B cell (primary cell): Measurements from ENCODE around the gene INO80C. TPM values are rescaled to one million over a fixed set of nuclear protein-coding genes. Genes with fewer than 3 reads are reported as not detected.

Experiments
- ATAC-seq: fragments of 200-7000 bp; cut with Tn5 transposase; one replicate; pipeline ENCODE4 v1.10.0; 2021; ENCODE audit warnings: low read depth, mild to moderate bottlenecking, moderate number of reproducible peaks, moderate library complexity
- CTCF ChIA-PET: fragments of 350-600 bp; sonication (Branson Sonifier 250); formaldehyde crosslinking; loops from one replicate; lab custom pipeline; 2021; ENCODE audit warnings: antibody characterized with exemption, inconsistent platforms; lab: Charles Lee
- POLR2A ChIA-PET: fragments of 350-600 bp; sonication (Branson Sonifier 250); formaldehyde crosslinking; loops from one replicate; lab custom pipeline; 2021; ENCODE audit warnings: antibody characterized with exemption; lab: Charles Lee
- DNase-seq: peaks from one replicate; pipeline ENCODE4 v3.0.0; 2013
- H2AFZ ChIP-seq: 2 replicates; pipeline ENCODE4 v1.6.1; 2012; ENCODE audit warnings: mild to moderate bottlenecking, low read depth, low read length; ENCODE audit not compliant: insufficient read depth, poor library complexity, severe bottlenecking
- H3K27ac ChIP-seq, 2 donors: 1 replicate in 1 of 2; 2 replicates in 1 of 2; pipeline ENCODE4 v1.5.1; 2012 to 2013; ENCODE audit warnings: low read length in 2 of 2, mild to moderate bottlenecking in 2 of 2, moderate library complexity in 1 of 2
- H3K27me3 ChIP-seq, 4 experiments: fragments of 200-600 bp in 1 of 4; sonication (generic) in 1 of 4; replicated peaks in 1 of 4; 1 replicate in 2 of 4; 2 replicates in 2 of 4; pipeline versions ENCODE4 v1.6.1 to v1.7.0; 2013 to 2016; ENCODE audit warnings: low read length in 3 of 4, mild to moderate bottlenecking in 2 of 4, mixed read lengths in 1 of 4, moderate library complexity in 1 of 4; ENCODE audit not compliant: insufficient read depth in 4 of 4, control insufficient read depth in 3 of 4; ENCODE audit errors: control extremely low read depth in 1 of 4
- H3K36me3 ChIP-seq, 2 experiments: replicated peaks in 1 of 2; 1 replicate in 1 of 2; 2 replicates in 1 of 2; pipeline versions ENCODE4 v1.6.1 to v1.7.1; 2013; ENCODE audit warnings: low read length in 1 of 2; ENCODE audit not compliant: insufficient read depth in 2 of 2, control insufficient read depth in 1 of 2; ENCODE audit errors: control extremely low read depth in 1 of 2, extremely low read depth in 1 of 2
- H3K4me1 ChIP-seq, 2 donors: fragments of 200-600 bp in 1 of 2; sonication (generic) in 1 of 2; 1 replicate in 1 of 2; 2 replicates in 1 of 2; pipeline versions ENCODE4 v1.5.1 to v1.6.1; 2013 to 2017; ENCODE audit warnings: low read length in 2 of 2; ENCODE audit not compliant: control insufficient read depth in 2 of 2, insufficient read depth in 2 of 2
- H3K4me2 ChIP-seq: replicated peaks from 2 replicates; pipeline ENCODE3; 2012; ENCODE audit warnings: mild to moderate bottlenecking, low read depth, low read length; ENCODE audit not compliant: poor library complexity, severe bottlenecking
- H3K4me3 ChIP-seq, 5 experiments: fragments of 200-600 bp in 1 of 5; sonication (generic) in 1 of 5; 1 replicate in 3 of 5; 2 replicates in 2 of 5; pipeline versions ENCODE4 v1.5.1 to v1.7.0; 2011 to 2016; ENCODE audit warnings: low read length in 4 of 5, mild to moderate bottlenecking in 4 of 5, low read depth in 2 of 5, control low read depth in 1 of 5, moderate library complexity in 1 of 5; ENCODE audit not compliant: insufficient read depth in 1 of 5; ENCODE audit errors: control extremely low read depth in 1 of 5, extremely low read depth in 1 of 5
- H3K79me2 ChIP-seq: fragments of 200-600 bp; sonication (generic); one replicate; pipeline ENCODE4 v1.6.0; 2016; ENCODE audit warnings: low read length; ENCODE audit not compliant: control insufficient read depth, insufficient read depth
- H3K9ac ChIP-seq: fragments of 200-600 bp; sonication (generic); 2 replicates; pipeline ENCODE4 v1.6.1; 2017; ENCODE audit warnings: mild to moderate bottlenecking, low read length, moderate library complexity
- H3K9me3 ChIP-seq, 3 donors: one replicate each; pipeline versions ENCODE4 v1.6.1 to v1.7.1; 2013; ENCODE audit warnings: low read length in 2 of 3; ENCODE audit not compliant: control insufficient read depth in 2 of 3, insufficient read depth in 1 of 3; ENCODE audit errors: control extremely low read depth in 1 of 3
- H4K20me1 ChIP-seq: 2 replicates; pipeline ENCODE4 v1.6.0; 2012; ENCODE audit warnings: mild to moderate bottlenecking, low read length; ENCODE audit not compliant: insufficient read depth, control insufficient read depth, poor library complexity, severe bottlenecking
- H3K27ac Mint-ChIP-seq: one replicate; pipeline ENCODE4 v1.8.0; 2021; ENCODE audit warnings: mixed read lengths
- H3K27me3 Mint-ChIP-seq: one replicate; pipeline ENCODE4 v1.8.0; 2021; ENCODE audit warnings: mixed read lengths
- H3K4me1 Mint-ChIP-seq: one replicate; pipeline ENCODE4 v1.8.0; 2021; ENCODE audit warnings: mixed read lengths
- H3K4me3 Mint-ChIP-seq: one replicate; pipeline ENCODE4 v1.8.0; 2021; ENCODE audit warnings: mixed read lengths
- H3K9me3 Mint-ChIP-seq: one replicate; pipeline ENCODE4 v1.8.0; 2022; ENCODE audit warnings: mixed read lengths; ENCODE audit not compliant: insufficient read depth
- CTCF ChIP-seq: fragments of 200-600 bp; IDR thresholded peaks from one replicate; pipeline ENCODE4 v1.8.0; 2022; ENCODE audit warnings: antibody characterized with exemption, mild to moderate bottlenecking
- EZH2 ChIP-seq: IDR thresholded peaks from 2 replicates; pipeline ENCODE4 v1.6.1; 2012; ENCODE audit warnings: borderline replicate concordance, low read depth, mild to moderate bottlenecking, moderate library complexity, low read length; ENCODE audit not compliant: insufficient read depth, poor library complexity, severe bottlenecking
- WGBS: methylation state at CpG from one replicate; pipeline ENCODE4 v1.1.5; 2013; ENCODE audit warnings: missing lambda C conversion rate; ENCODE audit not compliant: insufficient coverage; 5-methylcytosine and 5-hydroxymethylcytosine counted together
- intact Hi-C: fragments of 100-400 bp; cut with micrococcal nuclease; formaldehyde crosslinking; loops from one replicate; pipeline ENCODE4 v1.10.0; 2022
- polyA plus RNA-seq: library from polyadenylated mRNA; depleted of rRNA; stranded (reverse); fragments of >200 nt; gene quantifications from 2 replicates; pipeline ENCODE4 v1.2.3, GENCODE V29; 2012
- total RNA-seq, 2 donors: library from RNA; stranded (reverse); fragments of 120-200 nt in 1 of 2; gene quantifications; 1 replicate in 1 of 2; 2 replicates in 1 of 2; pipeline versions ENCODE4 v1.2.3 to v1.2.4, GENCODE V29; 2013 to 2022

Gene INO80C
- total and polyA plus RNA-seq, 2 donors (not counting 1 experiment from before 2014, with no cell fraction given): 18.2 to 37.9 TPM

- H3K79me2 ChIP-seq: no peaks in the 10 kb centered on the region
- H3K9me3 ChIP-seq: no peaks in the 10 kb centered on the region
- H3K9ac ChIP-seq: no peak overlapping the region
- Mint-ChIP-seq H3K27me3 (no peaks in the 10 kb centered on the region), H3K4me3 (no peak overlapping the region), H3K4me1 (peaks cover 13% of the 10 kb centered on the region), H3K27ac (no peak overlapping the region), H3K9me3 (no peaks in the 10 kb centered on the region)
- H3K4me1 ChIP-seq: peaks cover 7 to 8% of the 10 kb centered on the region in 2 donors
- H2AFZ ChIP-seq: no peak overlapping the region
- no peak overlapping the region for H3K4me3 ChIP-seq
- peaks cover 2 to 9% of the 10 kb centered on the region in 2 experiments for H3K36me3 ChIP-seq
- H3K27ac ChIP-seq: no peak overlapping the region
- DNase-seq (no peak), ATAC-seq (no peak)
- TF ChIP-seq EZH2: no peak
- no peak for TF ChIP-seq CTCF
- ChIA-PET CTCF (no interaction called here), POLR2A (no interaction called here)
- H4K20me1 ChIP-seq: no peaks in the 10 kb centered on the region
- intact Hi-C loops: no loop called here
- H3K27me3 ChIP-seq: no peaks in the 10 kb centered on the region
- WGBS: 100% methylated on average over 1 of the region's 1 CpG
- H3K4me2 ChIP-seq: no peak overlapping the region
These were observed 20.3 kb downstream of the INO80C start for GRCh38 chr18:35477497-35477896.

GRCh38 chr18:35474884-35475283 lies 22.9 kb downstream of the INO80C start:
- TF ChIP-seq CTCF (no peak), EZH2 (no peak)
- no peaks in the 10 kb centered on the region for H3K9me3 Mint-ChIP-seq
- no CpG with 5 or more reads among the region's 1 CpG for WGBS
- Histone ChIP-seq H3K27me3 (no peaks in the 10 kb centered on the region), H3K79me2 (no peaks in the 10 kb centered on the region), H3K4me1 (peaks cover 0 to 3% of the 10 kb centered on the region in 2 donors), H3K9ac (no peak overlapping the region), H3K36me3 (peaks cover 2 to 18% of the 10 kb centered on the region in 2 experiments), H2AFZ (no peak overlapping the region), H3K27ac (no peak overlapping the region), H3K4me2 (no peak overlapping the region), H3K4me3 (no peak overlapping the region), H4K20me1 (no peaks in the 10 kb centered on the region), H3K9me3 (no peaks in the 10 kb centered on the region)
- ATAC-seq (no peak), DNase-seq (no peak)
- intact Hi-C loops: no loop called here
- H3K4me1 Mint-ChIP-seq: peaks cover 10% of the 10 kb centered on the region
- no peaks in the 10 kb centered on the region for H3K27me3 Mint-ChIP-seq
- ChIA-PET CTCF (no interaction called here), POLR2A (no interaction called here)
- H3K4me3 Mint-ChIP-seq: no peak overlapping the region
- no peak overlapping the region for H3K27ac Mint-ChIP-seq
